GM18511 (cell line): ENCODE measurements around the gene ORM2.
"Not testable (repeated sequence)": the region's sequence is repeated elsewhere in the genome, so short reads cannot be mapped to it uniquely, and the experiment has no call there.

Source experiments
- ATAC-seq: cut with Tn5 transposase; IDR thresholded peaks from one replicate; pipeline ENCODE4 v1.9.1; 2021; ENCODE audit warnings: mild to moderate bottlenecking, moderate library complexity; ENCODE audit not compliant: unreplicated experiment

Gene ORM2

DNA sequence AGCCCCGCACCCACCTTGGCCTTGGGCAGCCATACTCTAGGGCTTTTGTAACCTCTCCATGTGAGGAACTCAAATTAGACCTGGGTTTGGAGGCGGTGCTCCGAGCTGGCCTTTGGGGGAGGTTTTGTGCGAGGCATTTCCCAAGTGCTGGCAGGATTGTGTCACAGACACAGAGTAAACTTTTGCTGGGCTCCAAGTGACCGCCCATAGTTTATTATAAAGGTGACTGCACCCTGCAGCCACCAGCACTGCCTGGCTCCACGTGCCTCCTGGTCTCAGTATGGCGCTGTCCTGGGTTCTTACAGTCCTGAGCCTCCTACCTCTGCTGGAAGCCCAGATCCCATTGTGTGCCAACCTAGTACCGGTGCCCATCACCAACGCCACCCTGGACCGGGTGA lies at the start of gene ORM2:
Gene ORM2 (plus strand): TSS at position 245 of the 398 bp plus-strand sequence. CDS start 36 bp downstream, at position 281.
- ATAC-seq, result not testable (repeated sequence)

GRCh38 chr9:114280636-114281472 lies 48.8 kb upstream of the ORM2 start:
- no peak for ATAC-seq

GRCh38 chr9:114281473-114282103 lies 48.1 kb upstream of the ORM2 start:
- no peak for ATAC-seq

DNA sequence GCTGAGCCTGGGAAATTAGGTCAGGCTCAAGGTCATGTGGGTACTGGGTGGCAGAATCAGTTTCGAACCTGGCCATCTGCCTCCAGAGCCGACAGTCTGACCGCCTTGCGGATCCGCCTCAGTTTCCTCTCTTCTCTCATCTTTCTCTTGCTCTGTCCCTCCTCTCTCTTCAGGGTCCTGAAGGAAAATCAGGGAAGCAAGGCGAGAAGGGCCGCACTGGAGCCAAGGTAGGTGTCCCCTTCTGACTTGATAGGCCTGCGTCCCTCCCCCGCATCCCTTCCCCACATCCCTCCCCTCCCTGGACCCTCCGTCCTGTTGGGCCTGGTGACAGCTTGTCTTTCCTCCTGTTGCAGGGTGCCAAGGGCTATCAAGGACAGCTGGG lies 47.6 kb upstream of the ORM2 start:
- ATAC-seq, result no peak

DNA sequence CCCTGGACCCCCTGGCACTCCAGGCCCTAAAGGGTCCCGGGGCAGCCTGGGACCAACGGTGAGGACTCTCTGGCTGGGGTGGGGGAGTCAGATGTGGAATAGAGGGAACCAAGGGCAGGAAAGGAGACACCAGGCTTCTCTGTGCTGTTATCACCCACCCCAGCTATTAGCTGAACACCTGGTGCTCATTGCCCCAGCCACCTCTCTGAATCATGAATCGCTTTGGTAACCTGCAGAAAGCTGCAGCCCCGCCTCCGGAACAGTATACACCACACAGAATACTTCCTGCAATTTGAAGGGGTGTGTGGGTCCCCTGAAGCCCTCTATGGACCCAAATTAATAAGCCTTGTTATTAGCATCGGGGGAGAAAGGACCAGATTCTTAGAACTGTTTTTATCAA lies 47.2 kb upstream of the ORM2 start:
- ATAC-seq, result no peak

- no peak for ATAC-seq
Measured at GRCh38 chr9:114282926-114283325, 46.7 kb upstream of the ORM2 start.

DNA sequence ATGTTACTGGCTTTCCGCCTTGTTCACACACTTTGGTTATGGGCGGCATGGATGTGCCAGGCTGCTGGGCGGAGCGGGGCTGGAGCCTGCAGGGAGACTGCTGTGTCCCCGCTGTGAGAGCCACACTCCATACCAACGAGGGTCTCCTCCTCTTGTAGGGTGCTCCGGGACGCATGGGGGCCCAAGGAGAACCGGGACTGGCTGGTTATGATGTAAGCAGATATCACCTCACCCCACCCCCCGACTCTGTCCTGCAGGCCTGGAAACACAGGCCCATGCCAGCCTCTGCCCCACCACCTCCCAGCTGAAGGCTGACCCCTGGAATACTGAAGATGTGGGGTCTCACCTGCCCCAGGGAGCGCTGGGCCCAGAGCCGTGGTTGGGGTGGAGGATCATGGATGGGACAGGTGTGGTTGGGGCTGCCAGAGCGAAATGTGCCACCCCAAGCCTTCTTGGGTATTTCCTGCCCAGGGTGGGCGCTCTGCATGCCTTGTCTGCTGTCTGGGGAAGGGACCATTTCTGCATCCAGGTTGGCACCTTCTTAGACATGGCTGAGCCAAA lies 46.0 kb upstream of the ORM2 start:
- no peak for ATAC-seq

DNA sequence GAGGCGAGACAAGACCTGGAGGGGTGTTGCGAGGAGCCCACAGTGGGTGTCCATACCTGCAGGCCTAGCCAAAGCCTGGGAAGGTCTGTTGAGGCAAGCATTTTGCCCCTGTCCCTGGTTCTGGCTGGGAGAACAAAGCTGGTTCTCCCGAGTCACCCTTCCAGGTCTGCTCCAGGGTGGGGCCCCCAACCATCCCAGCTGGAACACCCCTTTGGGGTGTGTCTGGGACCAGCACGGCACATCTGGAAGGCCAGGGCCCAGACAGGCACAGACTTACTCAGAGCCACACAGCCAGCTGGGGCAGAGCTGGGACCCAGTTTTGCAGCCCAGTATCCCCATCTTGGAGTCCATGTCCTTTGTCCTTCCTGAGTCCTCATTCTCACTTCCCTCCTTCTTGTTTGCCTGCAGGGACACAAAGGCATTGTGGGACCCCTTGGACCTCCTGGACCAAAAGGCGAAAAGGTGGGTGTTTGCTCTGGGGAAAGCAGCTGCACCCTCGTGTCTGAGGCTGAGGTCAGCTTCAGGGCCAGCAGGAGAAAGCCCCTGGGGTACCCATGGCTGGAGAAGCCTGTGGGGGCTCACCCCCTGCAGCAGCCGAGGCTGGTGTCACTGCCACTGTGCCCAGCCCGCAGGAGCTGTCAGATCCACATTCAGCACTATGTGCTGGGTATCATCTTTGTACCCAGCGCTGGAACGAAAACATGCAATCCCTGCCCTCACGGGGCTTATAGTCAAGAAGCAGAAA lies 45.2 kb upstream of the ORM2 start:
- no peak for ATAC-seq

DNA sequence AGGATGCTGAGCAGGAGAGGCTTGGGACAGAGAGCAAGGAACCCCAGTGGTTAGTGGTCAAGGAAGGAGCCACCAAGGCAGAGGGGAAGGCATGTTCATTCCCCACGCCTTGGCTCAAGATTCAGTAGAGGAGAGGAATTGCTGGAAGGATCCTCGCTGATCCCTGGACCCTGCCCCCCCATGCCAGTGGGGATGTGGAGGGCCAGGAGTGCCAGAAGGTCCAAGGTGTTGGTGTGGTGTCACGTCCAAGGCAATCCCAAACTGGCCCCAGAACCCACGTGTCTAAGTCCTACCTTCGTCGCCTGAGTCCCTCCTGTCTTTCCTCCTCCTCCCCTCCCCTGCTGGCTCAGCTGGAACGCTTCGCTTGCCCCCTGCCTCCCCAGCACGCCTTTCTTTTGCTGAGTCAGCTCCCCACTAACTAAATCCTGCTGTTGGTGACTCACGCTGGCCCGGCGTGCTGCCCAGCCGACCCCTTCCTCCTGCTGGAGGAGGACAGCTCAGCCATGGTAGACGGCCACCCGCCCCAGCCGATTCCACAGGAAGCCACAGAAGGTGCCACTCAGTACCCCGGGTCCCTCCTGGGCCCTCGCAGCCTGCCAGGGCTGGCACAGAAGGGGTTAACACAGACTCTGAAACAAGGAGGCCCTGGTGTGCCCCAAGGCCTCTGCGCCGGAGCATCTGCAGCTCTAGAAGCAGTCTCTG lies 44.4 kb upstream of the ORM2 start:
- ATAC-seq, result no peak

DNA sequence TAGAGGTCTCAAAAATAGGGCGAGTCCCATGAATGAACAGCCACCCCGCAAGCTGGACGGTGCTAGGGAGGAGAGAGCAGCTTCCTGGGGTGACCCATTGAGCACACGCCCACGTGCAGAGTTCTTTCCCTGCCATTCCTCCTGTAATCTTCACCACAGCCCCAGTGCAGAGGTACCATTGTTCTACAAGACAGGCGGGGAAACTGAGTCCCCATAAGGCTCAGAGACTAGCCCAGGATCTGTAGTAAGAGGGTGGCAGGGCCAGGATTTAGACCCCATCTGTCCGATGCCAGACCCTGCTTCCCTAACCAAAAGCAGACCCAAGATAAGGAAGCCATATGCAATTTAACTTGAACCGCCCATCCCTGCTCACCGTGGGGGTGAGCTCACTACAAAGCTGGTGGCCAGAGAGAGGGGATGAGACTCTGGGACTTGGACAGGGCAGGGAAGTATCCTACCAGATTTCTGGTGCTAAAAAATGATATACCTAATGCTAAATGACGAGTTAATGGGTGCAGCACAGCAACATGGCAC lies 43.5 kb upstream of the ORM2 start:
- no peak for ATAC-seq

DNA sequence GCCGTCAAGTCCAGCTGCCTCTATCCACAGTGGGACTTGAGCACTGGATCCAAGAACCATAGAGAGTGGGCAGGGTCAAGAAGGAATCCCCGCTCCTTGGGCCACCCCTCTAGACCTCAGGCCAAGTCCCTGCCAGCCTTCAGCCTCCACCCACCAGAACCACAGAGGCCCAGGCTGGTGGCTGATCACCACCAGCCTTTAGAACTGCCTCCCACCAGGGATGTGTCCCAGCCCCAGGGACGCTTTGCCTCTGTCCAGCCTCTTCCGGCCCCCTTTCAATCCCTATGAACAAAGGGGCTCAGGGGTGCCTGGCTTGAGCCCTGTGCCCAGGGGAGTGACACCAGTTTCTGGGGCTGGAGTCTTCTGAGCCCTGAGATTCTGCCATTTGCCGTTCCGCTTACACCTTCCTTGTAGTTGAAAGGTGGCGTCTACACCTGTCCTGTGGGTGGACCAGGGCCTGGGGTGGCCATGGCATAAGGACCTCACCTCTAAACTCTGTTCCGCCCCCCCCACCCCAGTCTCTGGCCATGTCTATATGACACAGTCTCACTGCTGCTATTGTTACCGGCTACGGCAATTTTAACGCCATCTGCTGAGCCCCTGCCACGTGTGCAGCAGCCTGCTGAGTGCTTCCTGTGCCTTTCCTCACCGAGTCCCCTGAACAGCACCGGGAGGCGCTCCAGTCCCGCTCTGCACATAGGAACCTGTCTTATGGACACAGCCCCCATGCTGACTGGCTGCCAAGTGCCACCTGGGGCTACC lies 42.5 kb upstream of the ORM2 start:
- ATAC-seq, result no peak

DNA sequence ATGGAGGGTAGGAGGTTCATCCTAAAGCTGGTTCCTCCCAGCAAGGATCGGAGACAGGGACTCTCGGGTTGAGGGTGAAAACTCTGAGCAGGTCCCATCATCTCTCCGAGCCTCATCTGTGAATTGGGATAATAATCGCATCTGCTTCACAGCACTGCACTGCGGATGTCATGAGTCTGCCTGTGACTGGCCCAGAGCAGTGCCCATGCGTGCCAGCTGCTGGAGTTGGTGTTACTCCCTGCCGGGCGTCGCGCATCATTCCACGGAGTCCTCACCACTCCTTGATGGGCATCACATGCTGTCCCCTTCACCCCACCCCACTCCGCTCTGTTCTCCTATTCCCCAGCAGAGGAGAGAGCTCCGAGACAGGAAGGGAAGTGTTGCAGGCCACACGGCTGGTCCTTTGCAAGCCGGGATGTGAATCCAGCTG lies 41.9 kb upstream of the ORM2 start:
- ATAC-seq, result no peak

DNA sequence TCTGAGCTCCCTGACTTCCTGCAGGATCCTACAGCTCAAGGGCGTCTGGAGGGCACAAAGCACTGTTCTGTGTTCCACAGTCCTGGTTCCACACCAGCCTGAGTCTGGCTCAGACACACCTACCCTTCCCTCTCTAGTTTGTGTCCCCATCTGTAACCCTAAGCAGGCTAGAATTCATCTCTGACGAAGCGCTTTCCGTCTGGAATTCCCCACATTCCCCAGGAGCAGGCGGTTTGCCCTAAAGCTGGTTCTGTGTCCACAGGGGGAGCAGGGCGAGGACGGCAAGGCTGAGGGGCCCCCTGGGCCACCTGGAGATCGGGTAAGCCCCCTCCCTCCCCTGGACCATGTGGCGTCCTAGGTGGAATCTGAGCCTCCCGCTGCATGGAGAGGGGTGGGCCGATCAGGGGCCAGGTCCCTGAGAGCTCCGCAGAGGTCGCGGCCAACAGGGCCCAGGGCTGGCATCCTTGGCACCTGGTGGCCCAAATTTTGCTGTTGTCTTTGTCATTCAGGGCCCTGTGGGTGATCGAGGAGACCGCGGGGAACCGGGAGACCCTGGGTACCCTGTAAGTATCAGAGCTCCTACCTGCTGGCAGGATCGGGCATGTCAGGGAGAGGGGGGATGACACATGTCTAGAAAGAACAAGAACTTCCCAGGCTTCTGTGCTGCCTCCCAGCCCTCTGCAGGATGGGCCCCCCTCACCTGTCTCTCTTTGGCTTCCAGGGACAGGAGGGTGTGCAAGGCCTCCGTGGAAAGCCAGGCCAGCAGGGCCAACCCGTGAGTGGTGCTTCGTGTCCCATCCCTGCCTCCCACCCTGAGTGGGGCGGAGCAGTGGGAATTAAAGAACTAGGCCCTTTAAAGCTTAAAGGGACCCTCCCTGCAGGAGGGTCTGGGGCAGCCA lies 41.2 kb upstream of the ORM2 start:
- no peak for ATAC-seq

DNA sequence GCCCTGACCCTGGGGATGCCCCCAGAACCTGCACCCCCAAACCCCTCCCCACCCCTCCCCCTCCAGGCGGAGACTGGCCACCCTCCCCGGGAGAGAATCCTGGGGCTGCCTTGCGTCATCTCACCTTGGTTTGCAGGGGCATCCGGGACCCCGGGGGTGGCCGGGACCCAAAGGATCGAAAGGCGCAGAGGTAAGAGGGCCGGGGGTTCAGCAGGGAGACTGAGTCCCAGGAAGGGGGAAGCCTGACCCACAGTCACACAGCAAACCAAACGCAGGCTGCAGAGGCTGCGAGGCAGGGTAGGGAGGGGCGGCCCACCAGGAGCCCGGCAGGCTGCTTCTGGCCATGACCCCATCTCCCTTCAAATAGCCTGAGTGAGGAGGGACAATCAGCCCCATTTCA lies 40.6 kb upstream of the ORM2 start:
- ATAC-seq, result no peak

- no peak for ATAC-seq
Measured at GRCh38 chr9:114289571-114290481, 39.8 kb upstream of the ORM2 start.

GRCh38 chr9:114290561-114290986 lies 39.1 kb upstream of the ORM2 start:
- ATAC-seq, result no peak

GRCh38 chr9:114291064-114291474 lies 38.6 kb upstream of the ORM2 start:
- ATAC-seq, result no peak
